CD4-positive, alpha-beta T cell treated with Interleukin-12 subunit alpha and Interleukin-12 subunit beta, for 1 hour (primary cell): ENCODE measurements around the gene MOB3A.
A peak's percentile ranks its signal among the peaks of the same experiment; 100 is the strongest.
"Not testable (repeated sequence)": the region's sequence is repeated elsewhere in the genome, so short reads cannot be mapped to it uniquely, and the experiment has no call there.

Source experiments
- DNase-seq: peaks from one replicate; pipeline ENCODE4 v3.0.0-alpha.2; 2020

Gene MOB3A

GRCh38 chr19:2045501-2046045, 50.6 kb downstream of the MOB3A start:
- no peak for DNase-seq

GRCh38 chr19:2044709-2045500, 51.2 kb downstream of the MOB3A start:
- no peak for DNase-seq

DNA sequence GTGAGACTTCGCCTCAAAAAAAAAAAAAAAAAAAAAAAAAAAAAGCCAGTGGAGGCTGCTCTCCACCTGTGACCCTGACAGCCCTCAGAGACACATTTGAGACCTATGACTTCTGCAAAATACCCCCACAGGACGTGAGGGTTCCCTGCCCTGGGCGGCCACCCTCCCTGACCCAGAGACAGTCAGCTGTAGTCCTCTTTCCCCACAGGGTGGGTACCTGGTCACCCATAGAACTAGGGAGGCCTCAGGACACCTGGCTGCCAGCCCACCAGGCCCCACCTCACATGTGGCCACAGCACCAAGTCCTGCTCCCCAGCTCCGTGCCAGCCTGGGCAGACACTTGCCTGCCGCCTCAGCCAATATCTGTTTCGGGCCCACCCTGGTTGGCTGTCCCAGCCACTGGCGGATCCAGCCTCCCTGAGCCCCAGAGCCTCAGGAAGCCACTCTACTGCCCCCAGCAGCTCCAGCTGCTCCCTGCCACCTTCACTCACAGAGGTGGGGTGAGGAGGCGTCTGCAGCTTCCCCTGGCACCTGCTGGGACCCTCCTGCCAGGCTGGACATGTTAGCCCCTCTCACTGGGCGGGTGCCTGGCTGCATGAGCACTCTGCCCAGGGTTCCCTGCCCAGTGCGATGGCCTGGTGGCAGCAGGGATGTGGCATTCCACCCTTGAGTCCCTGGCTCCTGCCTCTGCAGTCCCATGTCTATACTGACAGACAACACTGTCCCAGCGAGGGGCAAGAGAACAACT, 52.0 kb downstream of the MOB3A start:
- no peak for DNase-seq

- DNase-seq: no peak
These were observed 52.9 kb downstream of the MOB3A start for GRCh38 chr19:2043251-2043641.

DNA sequence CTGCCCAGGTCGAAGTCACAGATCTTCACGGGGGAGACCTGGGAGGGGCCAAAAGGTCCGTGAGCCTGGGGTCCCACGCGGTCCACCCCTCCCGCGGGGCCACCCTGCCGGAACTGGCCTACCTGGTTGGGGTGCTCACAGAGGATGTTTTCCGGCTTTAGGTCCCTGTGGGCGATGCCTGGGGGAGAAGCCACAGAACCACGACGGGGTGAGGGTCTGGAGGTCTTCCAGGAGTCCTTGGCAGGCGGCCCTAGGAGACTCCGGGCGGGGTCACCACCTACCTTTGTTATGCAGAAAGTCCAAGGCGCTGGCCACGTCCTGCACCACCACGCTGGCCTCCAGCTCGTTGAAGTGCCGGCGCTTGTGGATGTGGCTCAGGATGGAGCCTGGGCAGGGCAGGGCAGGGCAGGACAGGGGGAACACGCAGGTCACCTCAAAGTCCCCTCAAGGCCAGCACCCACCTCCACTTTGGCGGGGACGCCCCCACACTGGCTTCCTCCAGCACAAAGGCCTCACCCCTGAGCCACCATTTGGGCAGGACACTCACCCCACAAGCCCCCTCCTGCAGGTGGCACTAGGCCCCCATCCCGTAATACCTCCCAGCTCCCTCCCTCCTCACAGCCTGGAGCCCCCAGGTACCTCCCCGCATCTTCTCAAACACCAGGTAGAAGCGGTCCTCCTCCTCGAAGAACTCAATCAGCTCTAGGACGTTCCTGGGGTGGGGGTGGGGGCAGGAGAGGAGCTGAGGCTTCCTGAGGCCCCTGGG, 53.5 kb downstream of the MOB3A start:
- no peak for DNase-seq

- DNase-seq: peak; percentile 100
These were observed 54.2 kb downstream of the MOB3A start for GRCh38 chr19:2041683-2042484.

DNA sequence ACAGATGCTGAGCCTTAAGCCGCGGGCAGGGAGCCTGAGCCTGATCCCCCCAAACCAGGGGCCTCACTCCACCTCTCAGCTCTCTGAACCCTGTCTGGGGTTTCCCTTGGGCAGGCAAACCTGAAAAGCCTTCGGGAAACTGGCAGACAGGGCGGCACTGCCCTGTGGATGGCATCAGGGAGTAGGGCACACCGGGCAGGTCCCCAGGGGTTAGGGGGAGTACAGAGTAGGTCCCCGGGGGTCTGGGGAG, 54.8 kb downstream of the MOB3A start:
- DNase-seq: no peak

GRCh38 chr19:2040647-2041432, 55.3 kb downstream of the MOB3A start:
- no peak for DNase-seq

DNA sequence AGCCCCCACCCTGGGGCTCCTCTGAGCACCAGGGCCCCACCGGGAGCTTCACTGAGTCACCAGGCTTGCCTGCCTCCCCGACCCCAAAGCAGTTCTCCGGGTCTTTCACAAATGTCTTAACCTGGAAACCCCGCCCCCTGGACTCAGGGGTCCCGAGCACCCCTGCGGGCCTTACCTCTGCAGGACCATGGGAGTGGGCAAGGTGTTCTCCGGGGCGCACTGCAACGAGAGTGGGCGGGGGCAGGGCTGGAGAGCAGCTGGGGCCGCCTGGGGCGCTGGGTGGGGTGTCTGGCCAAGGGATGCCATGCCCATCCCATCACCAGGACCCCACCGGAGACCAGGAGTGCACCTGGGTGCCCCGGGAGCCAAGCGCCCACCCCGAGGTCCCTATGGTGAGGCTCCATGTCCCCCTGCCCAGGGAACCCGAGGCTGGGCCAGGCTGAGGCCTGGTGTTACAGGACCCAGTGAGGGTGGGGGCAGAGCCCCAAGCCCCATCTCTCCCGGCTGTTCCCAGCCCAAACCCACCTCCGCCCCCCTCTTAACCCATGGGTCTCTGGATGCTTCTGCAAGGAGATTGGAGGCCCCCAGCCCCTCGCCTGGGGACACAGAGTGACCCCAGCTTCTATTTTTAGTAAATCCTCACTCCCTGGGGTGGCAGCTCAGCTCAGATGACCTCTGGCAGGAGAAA, 56.0 kb downstream of the MOB3A start:
- no peak for DNase-seq

GRCh38 chr19:2039089-2039958, 56.8 kb downstream of the MOB3A start:
- DNase-seq: no peak

DNA sequence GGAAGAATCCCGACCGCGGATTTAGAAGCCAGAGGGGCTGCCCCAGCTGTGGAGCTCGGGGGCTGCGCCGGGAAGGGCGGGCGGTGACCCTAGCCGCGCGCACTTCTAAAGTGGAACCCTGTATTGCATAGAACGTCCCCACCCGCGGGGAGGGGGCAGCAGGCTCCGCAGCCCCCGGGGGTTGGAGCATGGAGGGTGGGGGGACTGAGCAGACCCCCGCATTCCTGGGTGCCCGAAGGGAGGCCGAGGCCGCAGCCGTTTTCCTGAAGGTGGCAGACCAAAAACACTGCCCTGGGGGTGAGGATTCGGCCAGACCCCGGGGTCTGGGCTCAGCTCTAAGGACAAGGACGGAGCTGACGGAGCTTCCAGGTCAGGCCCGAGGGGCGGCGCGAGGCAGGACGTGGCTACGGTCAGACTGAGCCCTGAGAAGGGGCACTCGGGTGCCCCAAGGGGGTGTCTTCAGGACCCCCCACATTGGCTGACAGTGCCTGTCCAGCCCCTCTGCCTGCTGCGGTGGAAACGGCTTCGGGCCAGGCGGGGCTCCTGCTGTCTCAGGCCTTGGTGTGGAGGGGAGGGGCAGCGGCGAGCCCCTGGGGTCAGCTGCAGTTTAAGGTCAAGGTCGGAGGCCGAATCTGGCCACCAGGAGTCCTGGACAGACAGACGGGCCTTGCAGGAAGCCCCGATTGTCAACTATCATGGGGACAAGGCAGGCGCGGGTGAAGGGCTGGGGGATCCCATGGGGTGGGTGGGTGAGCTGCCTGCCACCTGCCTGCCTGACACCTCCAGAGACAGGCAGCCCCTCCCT, 57.6 kb downstream of the MOB3A start:
- no peak for DNase-seq

DNA sequence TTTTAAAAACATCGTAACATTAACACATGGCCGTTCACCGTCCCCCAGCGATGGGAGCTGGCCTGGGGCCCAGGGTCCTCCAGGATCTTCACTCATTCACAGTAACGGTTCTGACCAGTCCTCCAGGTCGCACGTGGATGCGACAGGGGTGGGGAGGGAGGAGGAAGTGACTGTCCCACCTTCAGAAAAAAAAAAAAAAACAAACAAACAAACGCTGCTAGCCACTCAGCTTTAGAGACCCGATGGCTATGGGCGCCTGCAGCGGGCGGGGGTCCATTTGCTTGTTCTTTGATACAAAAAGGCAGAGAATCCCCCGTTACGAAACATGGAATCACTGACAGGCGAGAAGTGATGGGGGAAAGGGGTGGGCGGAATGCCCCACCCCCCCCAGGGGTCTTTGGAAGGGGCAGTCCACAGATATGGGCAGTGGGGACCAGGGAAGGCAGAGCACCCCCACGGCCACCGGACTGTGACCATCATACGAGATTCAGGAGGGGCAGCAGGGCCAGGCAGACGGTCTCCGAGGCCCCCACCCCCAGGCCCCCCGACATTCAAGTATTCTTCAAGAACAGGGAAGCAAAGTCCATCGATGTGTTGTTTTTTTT, 58.4 kb downstream of the MOB3A start:
- no peak for DNase-seq

DNA sequence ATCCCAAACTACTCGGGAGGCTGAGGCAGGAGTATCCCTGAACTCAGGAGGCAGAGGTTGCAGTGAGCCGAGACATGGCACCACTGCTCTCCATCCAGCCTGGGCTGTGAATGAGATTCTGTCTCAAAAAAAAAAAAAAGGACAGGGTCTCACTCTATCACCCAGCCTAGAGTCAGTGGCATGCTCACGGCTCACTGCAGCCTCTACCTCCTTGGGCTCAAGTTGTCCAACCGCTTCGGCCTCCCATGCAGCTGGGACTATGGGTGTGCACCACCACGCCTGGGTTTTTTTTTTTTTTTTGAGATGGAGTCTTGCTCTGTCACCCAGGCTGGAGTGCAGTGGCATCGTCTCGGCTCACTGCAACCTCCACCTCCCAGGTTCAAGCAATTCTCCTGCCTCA, 59.7 kb downstream of the MOB3A start:
- DNase-seq: no peak

DNA sequence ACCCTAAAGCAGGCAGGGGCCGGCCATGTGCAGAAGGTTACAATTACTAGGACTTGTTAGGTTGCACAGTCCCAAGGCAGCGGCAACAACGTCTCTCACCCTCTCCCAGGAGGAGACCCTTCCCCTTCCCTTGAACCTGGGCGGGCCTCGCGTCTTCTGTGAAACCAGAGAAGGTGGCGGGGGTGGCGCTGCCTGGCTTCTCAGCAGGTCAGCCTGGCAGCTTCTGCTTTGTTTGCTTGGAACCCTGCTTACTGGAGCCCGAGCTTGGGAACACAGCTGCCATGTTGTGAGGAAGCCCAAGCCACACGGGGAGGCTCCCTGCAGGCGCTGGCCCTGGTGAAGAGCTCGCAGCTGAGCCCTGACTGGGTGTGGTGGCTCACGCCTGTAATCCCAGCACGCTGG, 60.5 kb downstream of the MOB3A start:
- DNase-seq: no peak

DNA sequence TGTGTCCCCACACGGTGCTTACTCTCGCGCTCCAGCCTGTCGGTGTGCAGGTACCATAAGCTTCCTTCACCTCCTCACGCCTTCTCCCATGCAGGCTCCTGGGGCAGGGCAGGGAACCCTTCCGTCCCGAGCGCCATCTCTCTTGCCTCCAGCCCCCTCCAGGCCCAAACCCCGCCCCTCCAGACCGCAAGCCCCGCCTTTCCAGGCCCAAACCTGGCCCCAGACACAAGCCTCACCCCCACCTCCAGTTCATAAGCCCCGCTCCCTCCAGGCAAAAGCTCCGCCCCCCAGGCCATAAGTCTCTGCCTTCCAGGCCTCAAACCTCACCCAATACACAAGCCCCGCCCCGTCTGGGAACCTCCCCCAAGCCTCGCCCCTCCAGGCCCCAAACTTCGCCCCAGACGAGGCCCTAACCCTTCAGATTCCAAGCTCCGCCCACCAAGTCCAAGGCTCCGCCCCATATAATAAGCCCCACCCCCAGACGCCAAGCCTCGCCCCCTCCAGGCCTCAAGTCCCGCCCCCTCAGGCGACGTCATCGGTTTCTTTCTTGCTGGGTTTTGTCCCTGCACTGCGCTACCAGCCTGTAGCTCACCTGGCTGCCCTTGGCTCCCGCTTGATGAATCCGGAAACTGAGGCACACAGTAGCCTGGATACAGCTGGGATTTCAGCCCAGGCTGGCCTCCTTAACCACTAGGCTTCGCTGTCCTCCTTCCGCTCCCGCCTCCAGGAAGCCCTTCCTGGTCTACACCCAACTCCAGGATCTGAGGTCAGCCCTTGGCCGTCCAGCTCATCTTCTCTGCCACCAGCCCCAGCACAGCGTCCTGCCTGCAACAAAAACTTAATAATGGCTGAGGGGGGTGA, 61.2 kb downstream of the MOB3A start:
- DNase-seq: peak; percentile 73

- not testable (repeated sequence) for DNase-seq
These were observed 61.9 kb downstream of the MOB3A start for GRCh38 chr19:2034253-2034652.

DNA sequence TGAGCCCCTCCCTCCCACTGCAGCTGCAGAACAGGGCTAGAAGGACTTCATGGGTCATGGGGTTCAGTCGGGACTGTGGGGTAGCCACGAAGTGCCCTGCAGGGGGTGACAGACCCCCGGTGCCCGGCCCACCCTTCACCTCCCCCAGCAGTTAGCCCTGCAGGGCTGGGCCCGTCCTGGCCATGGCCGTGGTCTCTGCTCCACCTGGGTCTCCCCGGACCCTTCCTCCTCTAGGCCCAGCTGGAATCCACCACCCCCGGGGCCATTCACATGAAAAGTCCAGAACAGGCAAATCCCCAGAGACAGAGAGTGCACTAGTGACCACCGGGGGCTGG, 62.3 kb downstream of the MOB3A start:
- DNase-seq: no peak
